Thymus (tissue), 11 donors: ENCODE results near the gene PIH1D1. TPM values are rescaled to one million over a fixed set of nuclear protein-coding genes. Genes with fewer than 3 reads are reported as not detected.

Source experiments
- DNase-seq, 9 donors: peaks; one replicate each; pipeline ENCODE4 v3.0.0-alpha.2; 2013; ENCODE audit warnings: low spot score in 9 of 9, low read depth in 6 of 9, missing footprints in 1 of 9
- H3K27ac ChIP-seq, 2 donors: one replicate each; pipeline ENCODE4 v1.5.1; 2013; ENCODE audit warnings: control low read depth in 1 of 2, low read depth in 1 of 2, low read length in 1 of 2, mild to moderate bottlenecking in 1 of 2, moderate library complexity in 1 of 2
- H3K27me3 ChIP-seq, 2 donors: one replicate each; pipeline ENCODE4 v1.5.1; 2013; ENCODE audit warnings: low read length in 1 of 2; ENCODE audit not compliant: control insufficient read depth in 2 of 2, insufficient read depth in 1 of 2
- H3K36me3 ChIP-seq, 2 donors: one replicate each; pipeline ENCODE4 v1.5.1; 2013; ENCODE audit warnings: low read length in 1 of 2, mild to moderate bottlenecking in 1 of 2, moderate library complexity in 1 of 2; ENCODE audit not compliant: control insufficient read depth in 2 of 2, insufficient read depth in 2 of 2
- H3K4me1 ChIP-seq, 2 donors: one replicate each; pipeline ENCODE4 v1.5.1; 2013; ENCODE audit warnings: low read length in 2 of 2; ENCODE audit not compliant: control insufficient read depth in 2 of 2, insufficient read depth in 2 of 2
- H3K4me3 ChIP-seq, 2 donors: one replicate each; pipeline ENCODE4 v1.5.1; 2013; ENCODE audit warnings: low read length in 2 of 2, control low read depth in 1 of 2, mild to moderate bottlenecking in 1 of 2
- H3K9me3 ChIP-seq, 2 donors: one replicate each; pipeline ENCODE4 v1.5.1; 2013; ENCODE audit warnings: low read length in 1 of 2, mild to moderate bottlenecking in 1 of 2; ENCODE audit not compliant: control insufficient read depth in 2 of 2, insufficient read depth in 1 of 2
- WGBS: extraction: QIAGEN DNeasy Blood & Tissue Kit; methylation state at CpG from one replicate; pipeline ENCODE4 v1.1.7; 2013; 5-methylcytosine and 5-hydroxymethylcytosine counted together
- polyA plus RNA-seq: library from polyadenylated mRNA; stranded (reverse); fragments of 200-250 nt; gene quantifications from one replicate; pipeline ENCODE4 v1.2.3, GENCODE V29; 2013
- total RNA-seq: library from RNA; stranded (reverse); fragments of 120-200 nt; gene quantifications from one replicate; pipeline ENCODE4 v1.2.4, GENCODE V29; 2013
- donor health status: healthy.

Gene PIH1D1
- total and polyA plus RNA-seq, 2 donors = 99.1 to 130 TPM

- 6% methylated on average over 58 of the region's 58 CpGs for WGBS
- peaks cover 70 to 100% of the 10 kb centered on the region in 2 donors for H3K27me3 ChIP-seq
- DNase-seq = peak in 1 of 9 donors; percentile 44
Measured at GRCh38 chr19:49422407-49423070, 29.1 kb downstream of the PIH1D1 start.

GRCh38 chr19:49421878-49422202, 29.8 kb downstream of the PIH1D1 start:
- Histone ChIP-seq H3K4me1 (peaks cover 4 to 37% of the 10 kb centered on the region in 2 donors), H3K4me3 (no peak overlapping the region), H3K27me3 (peaks cover 63 to 100% of the 10 kb centered on the region in 2 donors), H3K9me3 (peaks cover 0 to 11% of the 10 kb centered on the region in 2 donors), H3K27ac (no peak overlapping the region), H3K36me3 (no peaks in the 10 kb centered on the region)
- WGBS = 36% methylated on average over 3 of the region's 3 CpGs
- no peak for DNase-seq

More at GRCh38 chr19:49422407-49423070, 29.1 kb downstream of the PIH1D1 start:
- Histone ChIP-seq H3K27ac (no peak overlapping the region), H3K9me3 (peaks cover 0 to 11% of the 10 kb centered on the region in 2 donors), H3K4me3 (peak overlapping the region in 1 of 2 donors; percentile 12), H3K4me1 (peaks cover 4 to 33% of the 10 kb centered on the region in 2 donors), H3K36me3 (no peaks in the 10 kb centered on the region)

- no peak overlapping the region for H3K4me3 ChIP-seq
- no peak overlapping the region for H3K27ac ChIP-seq
- no peaks in the 10 kb centered on the region for H3K36me3 ChIP-seq
- H3K27me3 ChIP-seq = peaks cover 57 to 97% of the 10 kb centered on the region in 2 donors
- peaks cover 0 to 11% of the 10 kb centered on the region in 2 donors for H3K9me3 ChIP-seq
- DNase-seq = peak in 1 of 9 donors; percentile 55
- peaks cover 4 to 37% of the 10 kb centered on the region in 2 donors for H3K4me1 ChIP-seq
- WGBS = 11% methylated on average over 48 of the region's 48 CpGs
Measured at GRCh38 chr19:49421039-49421877, 30.4 kb downstream of the PIH1D1 start.

- Histone ChIP-seq H3K4me1 (peaks cover 4 to 41% of the 10 kb centered on the region in 2 donors), H3K27me3 (peaks cover 47 to 86% of the 10 kb centered on the region in 2 donors), H3K4me3 (no peak overlapping the region), H3K9me3 (peaks cover 0 to 5% of the 10 kb centered on the region in 2 donors), H3K27ac (no peak overlapping the region), H3K36me3 (no peaks in the 10 kb centered on the region)
- 99% methylated on average over 2 of the region's 2 CpGs for WGBS
- DNase-seq = no peak
Measured at GRCh38 chr19:49420227-49420626, 31.4 kb downstream of the PIH1D1 start.

GRCh38 chr19:49419173-49419572, 32.4 kb downstream of the PIH1D1 start:
- 96% methylated on average over 2 of the region's 2 CpGs for WGBS
- H3K27me3 ChIP-seq = peaks cover 41 to 76% of the 10 kb centered on the region in 2 donors
- peaks cover 4 to 43% of the 10 kb centered on the region in 2 donors for H3K4me1 ChIP-seq
- DNase-seq = no peak
- no peak overlapping the region for H3K4me3 ChIP-seq
- H3K36me3 ChIP-seq = no peaks in the 10 kb centered on the region
- no peak overlapping the region for H3K27ac ChIP-seq
- H3K9me3 ChIP-seq = peaks cover 0 to 4% of the 10 kb centered on the region in 2 donors

GRCh38 chr19:49418511-49418910, 33.1 kb downstream of the PIH1D1 start:
- Histone ChIP-seq H3K27ac (no peak overlapping the region), H3K27me3 (peaks cover 37 to 69% of the 10 kb centered on the region in 2 donors), H3K4me3 (no peak overlapping the region), H3K36me3 (no peaks in the 10 kb centered on the region), H3K9me3 (peaks cover 0 to 4% of the 10 kb centered on the region in 2 donors), H3K4me1 (peaks cover 4 to 36% of the 10 kb centered on the region in 2 donors)
- DNase-seq = no peak
- WGBS = 98% methylated on average over 5 of the region's 5 CpGs

GRCh38 chr19:49417088-49417487, 34.5 kb downstream of the PIH1D1 start:
- 89% methylated on average over 7 of the region's 7 CpGs for WGBS
- Histone ChIP-seq H3K4me3 (no peak overlapping the region), H3K9me3 (no peaks in the 10 kb centered on the region), H3K27ac (no peak overlapping the region), H3K36me3 (no peaks in the 10 kb centered on the region), H3K27me3 (peaks cover 23 to 55% of the 10 kb centered on the region in 2 donors), H3K4me1 (peaks cover 0 to 23% of the 10 kb centered on the region in 2 donors)
- no peak for DNase-seq

- 64% methylated on average over 2 of the region's 2 CpGs for WGBS
- Histone ChIP-seq H3K36me3 (no peaks in the 10 kb centered on the region), H3K27ac (no peak overlapping the region), H3K4me1 (peaks cover 0 to 20% of the 10 kb centered on the region in 2 donors), H3K4me3 (no peak overlapping the region), H3K27me3 (peaks cover 11 to 42% of the 10 kb centered on the region in 2 donors), H3K9me3 (no peaks in the 10 kb centered on the region)
- DNase-seq = peak in 1 of 9 donors; percentile 43
Measured at GRCh38 chr19:49415810-49416200, 35.8 kb downstream of the PIH1D1 start.
